Neural progenitor cell (in vitro differentiated cells): ENCODE results near the gene ZIK1.

Source experiments
- EZH2 ChIP-seq: fragments of 200-600 bp; sonication (generic); IDR thresholded peaks from 2 replicates; pipeline ENCODE4 v1.6.1; 2017; ENCODE audit warnings: antibody characterized with exemption, mild to moderate bottlenecking, moderate library complexity
- EZH2phosphoT487 ChIP-seq: fragments of 200-600 bp; sonication (generic); IDR thresholded peaks from 2 replicates; pipeline ENCODE4 v1.6.1; 2017; ENCODE audit warnings: antibody characterized with exemption
- TF ChIP-seq, protein P1 (sequence below): fragments of 200-600 bp; sonication (generic); IDR thresholded peaks from 2 replicates; pipeline ENCODE4 v1.5.1; 2017; ENCODE audit warnings: antibody characterized with exemption, mild to moderate bottlenecking

DNA sequence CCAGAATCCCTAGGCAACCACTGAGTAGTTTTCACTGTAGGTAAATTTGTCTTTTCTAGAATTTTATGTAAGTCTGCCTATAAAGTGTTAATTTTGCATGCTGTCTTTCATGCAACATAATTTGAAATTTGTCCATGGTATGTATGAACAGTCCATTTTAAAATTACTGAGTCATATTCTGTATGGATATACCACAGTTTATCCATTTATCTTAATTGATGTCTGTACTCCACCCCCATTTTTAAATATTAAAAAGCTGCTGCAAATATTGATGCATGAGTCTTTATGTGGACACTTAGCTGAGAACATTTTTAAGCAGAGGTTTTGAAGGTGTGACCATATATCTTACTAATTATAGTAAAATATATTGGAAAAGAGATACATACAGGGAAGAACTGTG lies 39.1 kb downstream of the ZIK1 start:
- TF ChIP-seq, protein P1, sequence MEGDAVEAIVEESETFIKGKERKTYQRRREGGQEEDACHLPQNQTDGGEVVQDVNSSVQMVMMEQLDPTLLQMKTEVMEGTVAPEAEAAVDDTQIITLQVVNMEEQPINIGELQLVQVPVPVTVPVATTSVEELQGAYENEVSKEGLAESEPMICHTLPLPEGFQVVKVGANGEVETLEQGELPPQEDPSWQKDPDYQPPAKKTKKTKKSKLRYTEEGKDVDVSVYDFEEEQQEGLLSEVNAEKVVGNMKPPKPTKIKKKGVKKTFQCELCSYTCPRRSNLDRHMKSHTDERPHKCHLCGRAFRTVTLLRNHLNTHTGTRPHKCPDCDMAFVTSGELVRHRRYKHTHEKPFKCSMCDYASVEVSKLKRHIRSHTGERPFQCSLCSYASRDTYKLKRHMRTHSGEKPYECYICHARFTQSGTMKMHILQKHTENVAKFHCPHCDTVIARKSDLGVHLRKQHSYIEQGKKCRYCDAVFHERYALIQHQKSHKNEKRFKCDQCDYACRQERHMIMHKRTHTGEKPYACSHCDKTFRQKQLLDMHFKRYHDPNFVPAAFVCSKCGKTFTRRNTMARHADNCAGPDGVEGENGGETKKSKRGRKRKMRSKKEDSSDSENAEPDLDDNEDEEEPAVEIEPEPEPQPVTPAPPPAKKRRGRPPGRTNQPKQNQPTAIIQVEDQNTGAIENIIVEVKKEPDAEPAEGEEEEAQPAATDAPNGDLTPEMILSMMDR: no peak
- TF ChIP-seq EZH2phosphoT487 (no peak), EZH2 (no peak)
